SHP77 (cell line): Measurements from ENCODE around the gene BMERB1.
A peak's percentile ranks its signal among the peaks of the same experiment; 100 is the strongest.
"Not testable (repeated sequence)": the region's sequence is repeated elsewhere in the genome, so short reads cannot be mapped to it uniquely, and the experiment has no call there.

Experiments used
- DNase-seq, 2 experiments: peaks; one replicate each; lab custom pipeline; 2025; lab: John Stamatoyannopoulos, UW

BMERB1 gene

GRCh38 chr16:15434425-15435215 is at the start of gene BMERB1:
Gene BMERB1 (plus strand): TSS chr16:15434588. CDS start chr16:15434654, 66 bp downstream.
- DNase-seq = peak; percentile 63 to 80

DNA sequence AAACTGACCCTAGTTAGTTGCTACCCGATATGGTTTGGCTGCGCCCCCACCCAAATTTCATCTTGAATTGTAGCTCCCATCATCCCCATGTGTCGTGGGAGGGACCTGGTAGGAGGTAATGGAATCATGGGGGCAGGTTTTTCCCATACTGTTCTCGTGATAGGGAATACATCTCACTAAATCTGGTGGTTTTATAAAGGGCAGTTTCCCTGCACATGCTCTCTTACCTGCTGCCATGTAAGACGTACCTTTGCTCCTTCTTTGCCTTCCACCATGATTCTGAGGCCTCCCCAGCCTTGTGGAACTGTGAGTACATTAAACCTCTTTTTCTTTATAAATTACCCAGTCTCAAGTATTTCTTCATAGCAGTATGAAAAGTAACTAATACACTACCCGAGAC is 46.3 kb upstream of the BMERB1 start:
- DNase-seq = not testable (repeated sequence)

DNA sequence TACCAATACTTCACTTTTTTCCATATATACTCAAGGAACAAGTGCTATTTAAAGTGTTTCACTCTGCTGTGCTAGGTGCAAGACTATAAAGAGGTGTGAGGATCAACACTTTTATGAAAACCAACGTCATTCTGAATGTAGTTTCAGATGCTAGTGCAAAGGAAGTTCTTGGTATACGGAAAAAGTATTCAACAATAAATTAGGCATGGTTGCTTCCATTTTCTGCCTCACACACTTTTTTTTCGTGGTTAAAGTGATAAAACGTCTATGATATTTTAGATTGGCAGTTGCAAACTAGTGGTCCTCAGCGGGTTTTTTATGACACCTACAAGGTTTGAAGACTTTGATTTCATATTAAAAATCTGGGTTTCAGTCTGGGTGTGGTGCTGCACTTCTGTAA is 44.5 kb upstream of the BMERB1 start:
- DNase-seq = not testable (repeated sequence)

GRCh38 chr16:15393025-15393424 is 41.4 kb upstream of the BMERB1 start:
- DNase-seq = not testable (repeated sequence)

- DNase-seq = not testable (repeated sequence)
Observed at GRCh38 chr16:15395631-15396508, 38.5 kb upstream of the BMERB1 start, which contains the start of gene MPV17L. Gene MPV17L (plus strand): TSS chr16:15395754. CDS start chr16:15395898, 144 bp downstream.

DNA sequence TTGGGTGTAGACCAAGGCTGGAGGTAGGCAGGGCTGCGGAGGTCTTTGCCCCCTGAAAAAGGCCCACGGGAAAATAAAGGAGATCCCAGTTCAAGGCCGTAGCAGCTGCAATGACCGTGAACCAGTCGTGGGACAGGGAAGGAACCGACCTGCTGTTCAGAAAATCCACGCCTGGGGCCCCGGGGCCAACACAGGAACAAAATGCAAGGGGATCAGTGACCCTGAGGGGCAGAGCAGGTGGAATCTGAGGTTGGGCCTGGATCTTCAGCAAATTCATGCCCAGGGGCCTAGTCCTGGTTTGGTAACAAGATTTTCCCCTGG is 37.9 kb upstream of the BMERB1 start:
- DNase-seq = not testable (repeated sequence)

DNA sequence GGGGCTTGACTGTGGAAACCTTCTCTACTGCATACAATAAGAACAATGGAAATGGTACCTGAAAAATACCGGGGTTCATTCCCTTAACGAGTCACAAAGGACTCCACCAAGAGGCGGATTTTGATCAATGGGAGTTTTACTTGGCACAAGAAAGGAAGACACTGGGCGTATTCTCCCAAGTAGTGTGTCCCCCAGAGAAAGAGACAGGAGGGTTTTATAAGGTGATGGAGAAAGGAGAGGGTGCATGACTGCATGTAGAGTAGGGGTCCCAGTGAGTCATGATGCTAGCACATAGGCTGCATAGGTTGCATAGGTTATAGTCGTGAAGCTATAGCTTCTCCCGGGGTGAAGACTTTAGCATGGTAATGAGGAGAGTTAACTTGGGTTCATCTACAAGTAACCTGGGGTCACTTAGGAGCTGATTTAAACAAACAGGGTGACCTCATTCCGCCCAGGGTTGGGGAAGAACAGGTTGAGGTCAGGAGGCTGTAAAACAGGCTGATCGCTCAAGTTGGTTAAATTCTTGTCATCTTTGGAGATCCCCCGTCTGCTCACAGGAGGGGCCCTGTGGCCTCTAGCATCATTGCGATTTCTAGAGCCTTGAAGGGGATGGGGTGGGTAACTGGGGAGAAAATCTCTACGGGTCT is 37.3 kb upstream of the BMERB1 start:
- no peak for DNase-seq

GRCh38 chr16:15398618-15399316 is 35.6 kb upstream of the BMERB1 start:
- DNase-seq = no peak

- DNase-seq = no peak
Observed at GRCh38 chr16:15399317-15399716, 35.1 kb upstream of the BMERB1 start.

- DNase-seq = not testable (repeated sequence)
Observed at GRCh38 chr16:15400314-15400713, 34.1 kb upstream of the BMERB1 start.

DNA sequence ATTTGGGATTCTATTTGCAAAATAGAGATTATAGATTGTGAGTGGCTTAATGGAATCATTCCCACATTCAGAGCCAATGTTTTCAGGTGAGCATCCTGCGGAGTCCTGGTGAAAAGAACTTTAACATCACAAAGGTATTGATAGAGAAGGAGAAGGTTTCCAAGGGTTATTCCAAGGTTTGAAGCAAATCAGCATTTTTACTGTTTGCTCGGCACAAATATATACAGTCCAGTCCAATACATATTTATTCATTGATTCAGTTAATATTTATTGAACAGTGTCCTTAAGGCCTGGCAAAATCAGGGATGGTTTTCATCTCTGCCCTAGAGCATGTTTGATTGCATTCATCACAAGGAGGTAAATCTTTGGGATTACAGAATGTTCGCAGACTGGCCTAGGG is 32.4 kb upstream of the BMERB1 start:
- DNase-seq = no peak

- no peak for DNase-seq
Observed at GRCh38 chr16:15403392-15403995, 30.9 kb upstream of the BMERB1 start.

DNA sequence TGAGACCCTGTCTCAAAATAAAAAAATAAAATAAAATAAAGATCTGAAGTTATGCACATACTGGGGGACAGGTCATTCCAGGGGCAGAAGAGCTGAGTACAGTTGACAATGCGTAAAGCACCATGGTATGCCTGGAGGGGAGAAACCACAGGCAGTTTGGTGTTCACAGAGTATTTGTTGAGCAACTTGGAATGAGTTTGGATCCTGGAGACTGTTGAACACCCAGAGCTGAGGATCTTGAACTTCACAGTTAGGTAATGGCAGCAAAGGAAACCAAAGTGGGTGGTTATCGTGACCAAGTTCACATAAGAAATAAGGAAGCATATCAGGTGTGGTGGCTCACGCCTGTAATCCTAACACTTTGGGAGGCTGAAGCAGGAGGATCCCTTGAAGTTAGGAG is 30.3 kb upstream of the BMERB1 start:
- DNase-seq = not testable (repeated sequence)

- DNase-seq = no peak
Observed at GRCh38 chr16:15404792-15405191, 29.6 kb upstream of the BMERB1 start.

DNA sequence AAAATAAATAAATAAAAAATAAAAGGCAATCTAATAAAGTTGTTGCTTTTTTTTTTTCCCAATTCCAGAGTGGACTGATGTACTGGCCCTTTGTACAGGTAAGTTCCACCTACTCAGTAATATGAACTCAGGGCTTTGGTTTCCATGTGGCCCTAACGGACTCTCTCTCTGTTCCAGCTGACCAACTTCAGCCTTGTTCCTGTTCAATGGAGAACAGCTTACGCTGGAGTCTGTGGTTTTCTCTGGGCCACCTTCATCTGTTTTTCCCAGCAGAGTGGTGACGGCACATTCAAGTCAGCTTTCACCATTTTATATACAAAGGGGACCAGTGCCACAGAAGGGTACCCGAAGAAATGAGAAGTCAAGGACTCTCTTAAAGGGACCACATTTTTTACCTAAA is 26.6 kb upstream of the BMERB1 start:
- not testable (repeated sequence) for DNase-seq

- not testable (repeated sequence) for DNase-seq
Observed at GRCh38 chr16:15409476-15409875, 24.9 kb upstream of the BMERB1 start.

DNA sequence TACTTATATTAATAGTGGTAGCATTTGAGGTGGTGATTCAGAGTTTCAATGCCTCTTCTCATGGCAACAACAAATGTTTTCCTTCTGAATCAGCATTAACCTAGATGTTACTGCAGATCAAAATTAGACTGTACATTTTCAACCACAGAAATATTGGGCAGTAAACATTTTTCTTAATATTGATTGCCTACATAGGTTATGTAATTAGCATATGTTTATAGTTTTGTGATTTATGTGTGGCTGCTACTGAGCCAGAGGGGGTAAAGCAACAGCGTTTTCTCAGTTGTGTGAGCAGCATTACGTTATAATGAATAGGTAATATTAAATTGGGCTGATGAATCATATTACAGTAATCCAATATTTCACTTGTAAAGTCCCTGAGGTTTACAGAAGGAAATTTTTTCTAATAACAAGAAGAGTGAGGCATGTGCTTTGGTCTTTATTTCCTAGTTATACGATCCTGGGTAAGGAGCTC is 18.8 kb upstream of the BMERB1 start:
- no peak for DNase-seq

- no peak for DNase-seq
Observed at GRCh38 chr16:15417197-15417596, 17.2 kb upstream of the BMERB1 start.

DNA sequence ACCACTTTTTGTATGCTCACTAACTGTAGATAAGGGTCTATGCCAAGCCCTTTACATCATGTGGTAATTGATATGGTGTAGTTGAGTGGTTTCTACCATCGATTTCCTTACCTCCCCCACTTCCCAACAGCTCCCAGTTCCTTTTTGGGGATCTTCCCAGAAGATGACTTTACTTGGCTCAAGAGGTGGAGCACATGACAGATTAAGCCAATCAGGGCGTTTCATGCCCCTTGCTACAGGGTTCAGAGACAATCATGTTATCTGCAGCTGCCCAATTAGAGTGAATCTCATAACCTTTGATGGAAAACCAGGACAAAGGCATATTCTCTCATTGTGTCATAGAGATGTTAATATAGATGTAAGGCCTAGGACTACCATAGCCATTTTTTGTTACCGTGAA is 16.2 kb upstream of the BMERB1 start:
- DNase-seq = no peak

GRCh38 chr16:15421696-15422095 is 12.7 kb upstream of the BMERB1 start:
- not testable (repeated sequence) for DNase-seq

GRCh38 chr16:15422222-15422621 is 12.2 kb upstream of the BMERB1 start:
- no peak for DNase-seq
